ENCODE results near the gene GOLGA8T. TPM values are rescaled to one million over a fixed set of nuclear protein-coding genes. Genes with fewer than 3 reads are reported as not detected.
"Not testable (repeated sequence)": the region's sequence is repeated elsewhere in the genome, so short reads cannot be mapped to it uniquely, and the experiment has no call there.

The GOLGA8T gene
- total RNA-seq, 1 donor from 2014 or later: 0.41 TPM

- not testable (repeated sequence) for H3K4me1 Mint-ChIP-seq (ENCODE audit: unreplicated experiment); H3K9me3 Mint-ChIP-seq (ENCODE audit: unreplicated experiment)
Observed at GRCh38 chr15:30167886-30168285, 33.0 kb downstream of the GOLGA8T start.

GRCh38 chr15:30171452-30171851, 36.6 kb downstream of the GOLGA8T start:
- H3K36me3 Mint-ChIP-seq (ENCODE audit: low read depth, unreplicated experiment); H3K27ac Mint-ChIP-seq (ENCODE audit: unreplicated experiment); DNase-seq (ENCODE audit: low spot score); H3K4me1 Mint-ChIP-seq (ENCODE audit: unreplicated experiment); H3K27me3 Mint-ChIP-seq (ENCODE audit: unreplicated experiment); H3K9me3 Mint-ChIP-seq (ENCODE audit: unreplicated experiment); H3K4me3 Mint-ChIP-seq (ENCODE audit: unreplicated experiment): not testable (repeated sequence)

More at GRCh38 chr15:30167886-30168285, 33.0 kb downstream of the GOLGA8T start:
- DNase-seq (ENCODE audit: low spot score); H3K27me3 Mint-ChIP-seq (ENCODE audit: unreplicated experiment); H3K27ac Mint-ChIP-seq (ENCODE audit: unreplicated experiment); H3K4me3 Mint-ChIP-seq (ENCODE audit: unreplicated experiment); H3K36me3 Mint-ChIP-seq (ENCODE audit: low read depth, unreplicated experiment): not testable (repeated sequence)

GRCh38 chr15:30173041-30173608, 38.3 kb downstream of the GOLGA8T start:
- not testable (repeated sequence) for H3K9me3 Mint-ChIP-seq (ENCODE audit: unreplicated experiment); H3K27ac Mint-ChIP-seq (ENCODE audit: unreplicated experiment); H3K4me1 Mint-ChIP-seq (ENCODE audit: unreplicated experiment); H3K36me3 Mint-ChIP-seq (ENCODE audit: low read depth, unreplicated experiment); H3K27me3 Mint-ChIP-seq (ENCODE audit: unreplicated experiment)
- peak overlapping the region; percentile 30 for H3K4me3 Mint-ChIP-seq (ENCODE audit: unreplicated experiment)
- DNase-seq (ENCODE audit: low spot score): peak; percentile 94

- not testable (repeated sequence) for H3K4me3 Mint-ChIP-seq (ENCODE audit: unreplicated experiment); H3K4me1 Mint-ChIP-seq (ENCODE audit: unreplicated experiment); H3K9me3 Mint-ChIP-seq (ENCODE audit: unreplicated experiment)
Observed at GRCh38 chr15:30175291-30175690, 40.4 kb downstream of the GOLGA8T start.

GRCh38 chr15:30176613-30177012, 41.8 kb downstream of the GOLGA8T start:
- not testable (repeated sequence) for H3K36me3 Mint-ChIP-seq (ENCODE audit: low read depth, unreplicated experiment); H3K4me3 Mint-ChIP-seq (ENCODE audit: unreplicated experiment); DNase-seq (ENCODE audit: low spot score); H3K4me1 Mint-ChIP-seq (ENCODE audit: unreplicated experiment); H3K27ac Mint-ChIP-seq (ENCODE audit: unreplicated experiment); H3K9me3 Mint-ChIP-seq (ENCODE audit: unreplicated experiment); H3K27me3 Mint-ChIP-seq (ENCODE audit: unreplicated experiment)

More at GRCh38 chr15:30175291-30175690, 40.4 kb downstream of the GOLGA8T start:
- H3K36me3 Mint-ChIP-seq (ENCODE audit: low read depth, unreplicated experiment); H3K27me3 Mint-ChIP-seq (ENCODE audit: unreplicated experiment); DNase-seq (ENCODE audit: low spot score); H3K27ac Mint-ChIP-seq (ENCODE audit: unreplicated experiment): not testable (repeated sequence)

- not testable (repeated sequence) for H3K27me3 Mint-ChIP-seq (ENCODE audit: unreplicated experiment); DNase-seq (ENCODE audit: low spot score); H3K27ac Mint-ChIP-seq (ENCODE audit: unreplicated experiment); H3K4me1 Mint-ChIP-seq (ENCODE audit: unreplicated experiment); H3K9me3 Mint-ChIP-seq (ENCODE audit: unreplicated experiment); H3K36me3 Mint-ChIP-seq (ENCODE audit: low read depth, unreplicated experiment); H3K4me3 Mint-ChIP-seq (ENCODE audit: unreplicated experiment)
Observed at GRCh38 chr15:30179814-30180213, 45.0 kb downstream of the GOLGA8T start.

- not testable (repeated sequence) for DNase-seq (ENCODE audit: low spot score); H3K36me3 Mint-ChIP-seq (ENCODE audit: low read depth, unreplicated experiment); H3K27me3 Mint-ChIP-seq (ENCODE audit: unreplicated experiment); H3K27ac Mint-ChIP-seq (ENCODE audit: unreplicated experiment); H3K4me3 Mint-ChIP-seq (ENCODE audit: unreplicated experiment); H3K4me1 Mint-ChIP-seq (ENCODE audit: unreplicated experiment); H3K9me3 Mint-ChIP-seq (ENCODE audit: unreplicated experiment)
Observed at GRCh38 chr15:30185495-30185894, 50.6 kb downstream of the GOLGA8T start.

GRCh38 chr15:30187429-30187828, 52.6 kb downstream of the GOLGA8T start:
- H3K4me3 Mint-ChIP-seq (ENCODE audit: unreplicated experiment); H3K27ac Mint-ChIP-seq (ENCODE audit: unreplicated experiment); H3K4me1 Mint-ChIP-seq (ENCODE audit: unreplicated experiment); H3K36me3 Mint-ChIP-seq (ENCODE audit: low read depth, unreplicated experiment); H3K27me3 Mint-ChIP-seq (ENCODE audit: unreplicated experiment); H3K9me3 Mint-ChIP-seq (ENCODE audit: unreplicated experiment); DNase-seq (ENCODE audit: low spot score): not testable (repeated sequence)

GRCh38 chr15:30189754-30190153, 54.9 kb downstream of the GOLGA8T start:
- not testable (repeated sequence) for DNase-seq (ENCODE audit: low spot score); H3K9me3 Mint-ChIP-seq (ENCODE audit: unreplicated experiment); H3K27ac Mint-ChIP-seq (ENCODE audit: unreplicated experiment); H3K4me1 Mint-ChIP-seq (ENCODE audit: unreplicated experiment); H3K27me3 Mint-ChIP-seq (ENCODE audit: unreplicated experiment); H3K4me3 Mint-ChIP-seq (ENCODE audit: unreplicated experiment); H3K36me3 Mint-ChIP-seq (ENCODE audit: low read depth, unreplicated experiment)

GRCh38 chr15:30191143-30191542, 56.3 kb downstream of the GOLGA8T start:
- not testable (repeated sequence) for DNase-seq (ENCODE audit: low spot score); H3K27ac Mint-ChIP-seq (ENCODE audit: unreplicated experiment); H3K27me3 Mint-ChIP-seq (ENCODE audit: unreplicated experiment)

GRCh38 chr15:30191639-30192038, 56.8 kb downstream of the GOLGA8T start:
- H3K36me3 Mint-ChIP-seq (ENCODE audit: low read depth, unreplicated experiment); H3K27ac Mint-ChIP-seq (ENCODE audit: unreplicated experiment); H3K9me3 Mint-ChIP-seq (ENCODE audit: unreplicated experiment); H3K4me1 Mint-ChIP-seq (ENCODE audit: unreplicated experiment); H3K27me3 Mint-ChIP-seq (ENCODE audit: unreplicated experiment); H3K4me3 Mint-ChIP-seq (ENCODE audit: unreplicated experiment); DNase-seq (ENCODE audit: low spot score): not testable (repeated sequence)

More at GRCh38 chr15:30191143-30191542, 56.3 kb downstream of the GOLGA8T start:
- H3K9me3 Mint-ChIP-seq (ENCODE audit: unreplicated experiment); H3K4me3 Mint-ChIP-seq (ENCODE audit: unreplicated experiment); H3K36me3 Mint-ChIP-seq (ENCODE audit: low read depth, unreplicated experiment); H3K4me1 Mint-ChIP-seq (ENCODE audit: unreplicated experiment): not testable (repeated sequence)

GRCh38 chr15:30192119-30192745, 57.4 kb downstream of the GOLGA8T start:
- not testable (repeated sequence) for H3K4me3 Mint-ChIP-seq (ENCODE audit: unreplicated experiment); H3K36me3 Mint-ChIP-seq (ENCODE audit: low read depth, unreplicated experiment); H3K9me3 Mint-ChIP-seq (ENCODE audit: unreplicated experiment); DNase-seq (ENCODE audit: low spot score); H3K27me3 Mint-ChIP-seq (ENCODE audit: unreplicated experiment); H3K27ac Mint-ChIP-seq (ENCODE audit: unreplicated experiment); H3K4me1 Mint-ChIP-seq (ENCODE audit: unreplicated experiment)
